ENCODE measurements around the gene TUBA4A. TPM values are rescaled to one million over a fixed set of nuclear protein-coding genes. Genes with fewer than 3 reads are reported as not detected.

TUBA4A gene
- total and polyA plus RNA-seq, 2 donors = 21.0 to 102 TPM

DNA sequence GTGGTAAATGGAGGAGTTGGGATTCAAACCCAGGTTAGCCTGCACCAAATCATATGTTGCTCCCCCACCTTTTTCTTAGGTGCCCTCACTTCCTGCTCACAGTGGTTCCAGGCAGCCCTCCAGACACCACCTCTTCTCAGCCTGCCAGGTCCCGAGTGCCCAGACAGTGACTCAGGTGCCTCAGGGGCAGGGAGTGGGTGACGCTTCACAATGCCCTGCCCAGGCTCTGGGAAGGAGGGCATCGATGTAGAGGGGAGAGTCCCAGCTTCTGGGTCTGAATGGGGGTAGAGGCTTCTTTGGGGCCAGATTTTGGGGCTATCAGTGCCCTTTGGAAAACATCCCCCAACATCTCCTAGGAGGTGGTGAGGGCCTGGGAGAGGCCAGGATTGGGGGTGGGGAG is 20.2 kb upstream of the TUBA4A start:
- H3K9me3 ChIP-seq (ENCODE audit: control insufficient read depth in 2 of 2, insufficient read depth in 1 of 2, low read length in 1 of 2) = no peaks in the 10 kb centered on the region
- H3K36me3 ChIP-seq (ENCODE audit: control insufficient read depth in 2 of 2, insufficient read depth in 2 of 2, low read length in 1 of 2) = no peaks in the 10 kb centered on the region
- DNase-seq (ENCODE audit: low read depth in 6 of 9, low spot score in 9 of 9) = no peak
- H3K4me1 ChIP-seq (ENCODE audit: control insufficient read depth in 2 of 2, insufficient read depth in 2 of 2, low read length in 2 of 2) = peaks cover 12 to 16% of the 10 kb centered on the region in 2 donors
- no peak overlapping the region for H3K4me3 ChIP-seq (ENCODE audit: low read length in 2 of 2)
- 98% methylated on average over 3 of the region's 3 CpGs for WGBS
- H3K27ac ChIP-seq (ENCODE audit: low read depth in 1 of 2, low read length in 1 of 2) = no peak overlapping the region
- H3K27me3 ChIP-seq (ENCODE audit: control insufficient read depth in 2 of 2, insufficient read depth in 1 of 2, low read length in 1 of 2) = peaks cover 0 to 26% of the 10 kb centered on the region in 2 donors

DNA sequence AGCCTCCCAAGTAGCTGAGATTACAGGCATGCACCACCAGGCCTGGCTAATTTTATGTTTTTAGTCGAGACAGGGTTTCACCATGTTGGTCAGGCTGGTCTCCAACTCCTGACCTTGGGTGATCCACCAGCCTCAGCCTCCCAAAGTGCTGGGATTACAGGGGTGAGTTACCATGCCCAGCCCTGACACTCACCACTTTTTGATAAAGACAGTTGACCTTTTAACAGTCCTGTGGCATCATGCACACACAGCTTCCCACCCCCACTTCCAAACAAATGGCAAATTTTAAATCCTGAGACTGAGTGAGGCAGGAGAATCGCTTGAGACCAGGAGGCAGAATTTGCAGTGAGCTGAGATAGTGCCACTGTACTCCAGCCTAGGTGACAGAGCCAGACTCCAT is 19.3 kb upstream of the TUBA4A start:
- H3K27me3 ChIP-seq (ENCODE audit: control insufficient read depth in 2 of 2, insufficient read depth in 1 of 2, low read length in 1 of 2) = peaks cover 0 to 26% of the 10 kb centered on the region in 2 donors
- no peaks in the 10 kb centered on the region for H3K9me3 ChIP-seq (ENCODE audit: control insufficient read depth in 2 of 2, insufficient read depth in 1 of 2, low read length in 1 of 2)
- H3K27ac ChIP-seq (ENCODE audit: low read depth in 1 of 2, low read length in 1 of 2) = no peak overlapping the region
- no peaks in the 10 kb centered on the region for H3K36me3 ChIP-seq (ENCODE audit: control insufficient read depth in 2 of 2, insufficient read depth in 2 of 2, low read length in 1 of 2)
- no peak for DNase-seq (ENCODE audit: low read depth in 6 of 9, low spot score in 9 of 9)
- WGBS = 85% methylated on average over 2 of the region's 2 CpGs
- H3K4me3 ChIP-seq (ENCODE audit: low read length in 2 of 2) = no peak overlapping the region
- H3K4me1 ChIP-seq (ENCODE audit: control insufficient read depth in 2 of 2, insufficient read depth in 2 of 2, low read length in 2 of 2) = peaks cover 4 to 7% of the 10 kb centered on the region in 2 donors

DNA sequence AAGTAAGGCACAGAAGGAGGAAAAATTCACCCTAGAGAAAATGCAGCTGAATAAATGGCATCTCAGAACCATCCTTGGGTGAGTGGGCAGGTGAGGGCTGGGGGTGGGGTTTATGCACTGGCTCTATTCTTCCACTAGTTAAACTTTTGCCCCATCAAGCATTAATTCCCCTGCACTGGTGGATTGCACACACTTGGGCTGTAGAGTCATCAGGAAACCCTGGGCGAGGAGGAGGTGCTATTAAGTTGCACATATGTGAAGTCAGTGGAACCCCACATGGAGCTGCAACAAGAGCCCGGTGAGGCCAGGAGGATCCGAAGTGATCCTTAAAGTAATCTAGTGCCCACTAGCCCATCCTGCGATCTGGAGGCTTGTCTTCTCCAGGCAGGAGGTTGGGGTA is 18.6 kb upstream of the TUBA4A start:
- WGBS = 96% methylated on average over 4 of the region's 4 CpGs
- Histone ChIP-seq H3K36me3 (ENCODE audit: control insufficient read depth in 2 of 2, insufficient read depth in 2 of 2, low read length in 1 of 2) (no peaks in the 10 kb centered on the region), H3K9me3 (ENCODE audit: control insufficient read depth in 2 of 2, insufficient read depth in 1 of 2, low read length in 1 of 2) (no peaks in the 10 kb centered on the region), H3K4me1 (ENCODE audit: control insufficient read depth in 2 of 2, insufficient read depth in 2 of 2, low read length in 2 of 2) (peaks cover 0 to under 1% of the 10 kb centered on the region in 2 donors), H3K27me3 (ENCODE audit: control insufficient read depth in 2 of 2, insufficient read depth in 1 of 2, low read length in 1 of 2) (peaks cover 0 to 26% of the 10 kb centered on the region in 2 donors), H3K27ac (ENCODE audit: low read depth in 1 of 2, low read length in 1 of 2) (no peak overlapping the region), H3K4me3 (ENCODE audit: low read length in 2 of 2) (no peak overlapping the region)
- DNase-seq (ENCODE audit: low read depth in 6 of 9, low spot score in 9 of 9) = no peak

DNA sequence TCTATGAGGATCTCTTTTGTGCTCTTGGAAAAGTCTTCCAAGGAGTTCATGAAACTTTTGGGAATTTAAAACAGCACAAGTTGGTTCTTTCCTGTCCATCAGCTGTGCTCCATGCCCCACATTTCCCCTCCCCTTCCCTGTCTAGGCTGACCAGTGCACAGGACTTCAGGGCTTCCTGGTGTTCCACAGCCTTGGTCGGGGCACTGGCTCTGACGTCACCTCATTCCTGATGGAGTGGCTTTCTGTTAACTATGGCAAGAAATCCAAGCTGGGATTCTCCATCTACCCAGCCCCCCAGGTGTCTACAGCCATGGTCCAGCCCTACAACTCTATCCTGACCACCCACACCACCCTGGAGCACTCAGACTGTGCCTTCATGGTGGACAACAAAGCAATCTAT is 17.3 kb upstream of the TUBA4A start:
- Histone ChIP-seq H3K27ac (ENCODE audit: low read depth in 1 of 2, low read length in 1 of 2) (no peak overlapping the region), H3K9me3 (ENCODE audit: control insufficient read depth in 2 of 2, insufficient read depth in 1 of 2, low read length in 1 of 2) (no peaks in the 10 kb centered on the region), H3K36me3 (ENCODE audit: control insufficient read depth in 2 of 2, insufficient read depth in 2 of 2, low read length in 1 of 2) (no peaks in the 10 kb centered on the region), H3K27me3 (ENCODE audit: control insufficient read depth in 2 of 2, insufficient read depth in 1 of 2, low read length in 1 of 2) (peaks cover 0 to 26% of the 10 kb centered on the region in 2 donors), H3K4me3 (ENCODE audit: low read length in 2 of 2) (no peak overlapping the region), H3K4me1 (ENCODE audit: control insufficient read depth in 2 of 2, insufficient read depth in 2 of 2, low read length in 2 of 2) (no peaks in the 10 kb centered on the region)
- no peak for DNase-seq (ENCODE audit: low read depth in 6 of 9, low spot score in 9 of 9)
- 98% methylated on average over 2 of the region's 2 CpGs for WGBS

DNA sequence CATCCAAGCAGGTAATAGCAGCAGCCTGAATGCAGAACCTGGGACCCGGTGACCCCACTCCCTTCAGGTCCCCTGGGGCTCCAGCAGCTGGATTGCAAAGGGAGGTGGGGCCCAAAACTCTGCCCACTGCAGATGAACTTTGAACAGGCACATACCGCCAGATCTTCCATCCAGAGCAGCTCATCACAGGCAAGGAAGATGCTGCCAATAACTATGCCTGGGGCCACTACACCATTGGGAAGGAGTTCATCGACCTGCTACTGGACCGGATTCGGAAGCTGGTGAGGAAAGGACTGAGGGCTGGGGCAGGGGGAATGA is 16.3 kb upstream of the TUBA4A start:
- H3K27ac ChIP-seq (ENCODE audit: low read depth in 1 of 2, low read length in 1 of 2) = no peak overlapping the region
- H3K36me3 ChIP-seq (ENCODE audit: control insufficient read depth in 2 of 2, insufficient read depth in 2 of 2, low read length in 1 of 2) = no peaks in the 10 kb centered on the region
- no peaks in the 10 kb centered on the region for H3K4me1 ChIP-seq (ENCODE audit: control insufficient read depth in 2 of 2, insufficient read depth in 2 of 2, low read length in 2 of 2)
- 95% methylated on average over 5 of the region's 5 CpGs for WGBS
- no peaks in the 10 kb centered on the region for H3K9me3 ChIP-seq (ENCODE audit: control insufficient read depth in 2 of 2, insufficient read depth in 1 of 2, low read length in 1 of 2)
- peaks cover 0 to 26% of the 10 kb centered on the region in 2 donors for H3K27me3 ChIP-seq (ENCODE audit: control insufficient read depth in 2 of 2, insufficient read depth in 1 of 2, low read length in 1 of 2)
- no peak for DNase-seq (ENCODE audit: low read depth in 6 of 9, low spot score in 9 of 9)
- no peak overlapping the region for H3K4me3 ChIP-seq (ENCODE audit: low read length in 2 of 2)

DNA sequence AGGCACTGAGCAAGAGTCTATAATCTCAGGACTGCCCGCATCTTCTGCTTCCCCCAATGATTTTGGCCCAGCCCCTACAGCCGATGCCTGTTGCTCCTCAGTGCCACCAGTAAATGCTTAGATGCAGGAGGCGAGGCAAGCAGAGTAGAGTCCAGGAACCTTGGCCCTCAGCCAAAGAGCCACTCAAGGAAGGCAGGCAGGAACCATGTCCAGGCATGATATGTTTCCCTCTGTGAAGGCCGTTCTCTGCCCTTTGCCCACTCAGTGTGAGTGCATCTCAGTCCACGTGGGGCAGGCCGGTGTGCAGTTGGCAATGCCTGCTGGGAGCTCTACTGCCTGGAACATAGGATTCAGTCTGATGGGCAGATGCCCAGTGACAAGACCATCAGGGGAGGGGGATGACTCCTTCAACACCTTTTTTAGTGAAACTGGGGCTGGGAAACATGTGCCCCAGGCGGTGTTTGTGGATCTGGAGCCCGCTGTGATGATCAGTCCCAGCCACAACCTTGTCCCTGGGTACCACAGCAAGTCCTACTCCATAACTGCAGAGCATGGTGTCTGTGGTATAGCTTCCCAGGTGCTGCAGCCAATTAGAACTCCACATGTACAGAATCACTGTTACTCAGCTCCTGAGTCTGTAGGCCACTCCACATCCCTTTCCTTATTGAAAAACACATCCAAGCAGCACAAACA is 15.8 kb upstream of the TUBA4A start:
- Histone ChIP-seq H3K4me1 (ENCODE audit: control insufficient read depth in 2 of 2, insufficient read depth in 2 of 2, low read length in 2 of 2) (no peaks in the 10 kb centered on the region), H3K27ac (ENCODE audit: low read depth in 1 of 2, low read length in 1 of 2) (no peak overlapping the region), H3K27me3 (ENCODE audit: control insufficient read depth in 2 of 2, insufficient read depth in 1 of 2, low read length in 1 of 2) (peaks cover 0 to 25% of the 10 kb centered on the region in 2 donors), H3K36me3 (ENCODE audit: control insufficient read depth in 2 of 2, insufficient read depth in 2 of 2, low read length in 1 of 2) (no peaks in the 10 kb centered on the region), H3K4me3 (ENCODE audit: low read length in 2 of 2) (no peak overlapping the region), H3K9me3 (ENCODE audit: control insufficient read depth in 2 of 2, insufficient read depth in 1 of 2, low read length in 1 of 2) (no peaks in the 10 kb centered on the region)
- DNase-seq (ENCODE audit: low read depth in 6 of 9, low spot score in 9 of 9) = no peak
- WGBS = 90% methylated on average over 8 of the region's 8 CpGs

DNA sequence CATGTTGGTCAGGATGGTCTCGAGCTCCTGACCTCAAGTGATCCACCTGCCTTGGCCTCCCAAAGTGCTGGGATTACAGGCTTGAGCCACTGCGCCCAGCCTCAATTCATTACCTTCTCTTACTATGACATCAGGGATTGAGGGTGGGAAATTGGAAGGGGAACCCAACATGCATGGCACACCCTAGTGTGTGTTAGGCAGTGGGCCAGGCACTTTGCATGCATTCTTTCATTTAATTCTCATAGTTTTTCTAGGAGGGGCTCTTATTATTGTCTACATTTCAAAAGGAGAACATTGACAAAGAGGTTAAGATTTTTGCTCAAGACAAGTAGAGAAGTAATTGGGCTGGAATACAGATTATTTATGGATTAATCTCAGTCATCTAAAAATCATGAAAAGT is 14.6 kb upstream of the TUBA4A start:
- Histone ChIP-seq H3K36me3 (ENCODE audit: control insufficient read depth in 2 of 2, insufficient read depth in 2 of 2, low read length in 1 of 2) (no peaks in the 10 kb centered on the region), H3K27ac (ENCODE audit: low read depth in 1 of 2, low read length in 1 of 2) (no peak overlapping the region), H3K4me1 (ENCODE audit: control insufficient read depth in 2 of 2, insufficient read depth in 2 of 2, low read length in 2 of 2) (no peaks in the 10 kb centered on the region), H3K27me3 (ENCODE audit: control insufficient read depth in 2 of 2, insufficient read depth in 1 of 2, low read length in 1 of 2) (peaks cover 0 to 14% of the 10 kb centered on the region in 2 donors), H3K9me3 (ENCODE audit: control insufficient read depth in 2 of 2, insufficient read depth in 1 of 2, low read length in 1 of 2) (no peaks in the 10 kb centered on the region), H3K4me3 (ENCODE audit: low read length in 2 of 2) (no peak overlapping the region)
- 87% methylated on average over 2 of the region's 2 CpGs for WGBS
- DNase-seq (ENCODE audit: low read depth in 6 of 9, low spot score in 9 of 9) = no peak

DNA sequence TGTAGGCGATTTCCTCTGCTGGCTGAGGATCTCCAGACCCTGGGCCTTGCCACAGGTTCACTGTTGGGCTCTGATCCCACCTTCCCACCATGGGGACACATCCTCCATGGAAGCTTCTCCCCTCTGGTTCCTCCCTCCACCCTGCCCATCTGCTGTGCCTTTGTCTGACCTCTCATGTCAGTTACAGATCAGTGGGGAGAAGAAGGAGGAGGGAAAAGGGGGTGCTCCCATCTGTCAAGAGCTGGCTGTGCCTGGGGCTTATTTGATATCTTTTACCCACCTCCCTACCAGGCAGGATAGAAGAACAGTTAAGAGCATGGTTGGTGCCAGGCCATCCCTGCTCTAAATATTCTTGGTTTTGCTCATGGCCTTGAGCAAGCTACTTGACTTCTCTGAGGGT is 13.2 kb upstream of the TUBA4A start:
- no peak overlapping the region for H3K27ac ChIP-seq (ENCODE audit: low read depth in 1 of 2, low read length in 1 of 2)
- no peaks in the 10 kb centered on the region for H3K4me1 ChIP-seq (ENCODE audit: control insufficient read depth in 2 of 2, insufficient read depth in 2 of 2, low read length in 2 of 2)
- WGBS = 97% methylated on average over 1 of the region's 1 CpG
- no peaks in the 10 kb centered on the region for H3K36me3 ChIP-seq (ENCODE audit: control insufficient read depth in 2 of 2, insufficient read depth in 2 of 2, low read length in 1 of 2)
- H3K4me3 ChIP-seq (ENCODE audit: low read length in 2 of 2) = no peak overlapping the region
- peaks cover 0 to 10% of the 10 kb centered on the region in 2 donors for H3K27me3 ChIP-seq (ENCODE audit: control insufficient read depth in 2 of 2, insufficient read depth in 1 of 2, low read length in 1 of 2)
- DNase-seq (ENCODE audit: low read depth in 6 of 9, low spot score in 9 of 9) = no peak
- H3K9me3 ChIP-seq (ENCODE audit: control insufficient read depth in 2 of 2, insufficient read depth in 1 of 2, low read length in 1 of 2) = no peaks in the 10 kb centered on the region

DNA sequence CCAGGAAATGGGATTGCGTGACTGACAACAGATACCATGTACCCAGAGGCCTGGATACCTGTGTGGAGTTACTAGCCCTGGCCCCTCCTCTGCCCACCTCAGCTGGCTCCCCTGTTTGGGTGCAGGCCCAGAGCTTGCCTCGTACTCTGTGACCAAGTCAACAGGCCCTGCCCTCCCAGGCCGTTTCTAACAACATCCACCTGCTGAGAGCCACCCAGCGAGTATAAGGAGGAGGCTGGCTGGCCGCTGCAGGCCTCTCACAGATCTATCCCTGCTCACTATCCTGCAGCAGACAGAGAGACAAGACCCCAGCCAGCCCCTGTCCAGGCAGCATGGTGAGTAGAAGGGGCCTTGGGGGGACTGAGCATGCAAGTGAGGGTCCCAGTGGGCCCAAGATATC is 12.5 kb upstream of the TUBA4A start:
- no peak overlapping the region for H3K4me3 ChIP-seq (ENCODE audit: low read length in 2 of 2)
- H3K9me3 ChIP-seq (ENCODE audit: control insufficient read depth in 2 of 2, insufficient read depth in 1 of 2, low read length in 1 of 2) = no peaks in the 10 kb centered on the region
- no peak for DNase-seq (ENCODE audit: low read depth in 6 of 9, low spot score in 9 of 9)
- 94% methylated on average over 5 of the region's 5 CpGs for WGBS
- H3K4me1 ChIP-seq (ENCODE audit: control insufficient read depth in 2 of 2, insufficient read depth in 2 of 2, low read length in 2 of 2) = peaks cover 3% of the 10 kb centered on the region in 2 donors
- no peak overlapping the region for H3K27ac ChIP-seq (ENCODE audit: low read depth in 1 of 2, low read length in 1 of 2)
- H3K27me3 ChIP-seq (ENCODE audit: control insufficient read depth in 2 of 2, insufficient read depth in 1 of 2, low read length in 1 of 2) = peaks cover 0 to 7% of the 10 kb centered on the region in 2 donors
- no peaks in the 10 kb centered on the region for H3K36me3 ChIP-seq (ENCODE audit: control insufficient read depth in 2 of 2, insufficient read depth in 2 of 2, low read length in 1 of 2)

Measured in thymus (tissue), 11 donors.